ENCODE measurements around the gene RNF151.
A peak's percentile ranks its signal among the peaks of the same experiment; 100 is the strongest.
"Not testable (repeated sequence)": the region's sequence is repeated elsewhere in the genome, so short reads cannot be mapped to it uniquely, and the experiment has no call there.

RNF151 gene

DNA sequence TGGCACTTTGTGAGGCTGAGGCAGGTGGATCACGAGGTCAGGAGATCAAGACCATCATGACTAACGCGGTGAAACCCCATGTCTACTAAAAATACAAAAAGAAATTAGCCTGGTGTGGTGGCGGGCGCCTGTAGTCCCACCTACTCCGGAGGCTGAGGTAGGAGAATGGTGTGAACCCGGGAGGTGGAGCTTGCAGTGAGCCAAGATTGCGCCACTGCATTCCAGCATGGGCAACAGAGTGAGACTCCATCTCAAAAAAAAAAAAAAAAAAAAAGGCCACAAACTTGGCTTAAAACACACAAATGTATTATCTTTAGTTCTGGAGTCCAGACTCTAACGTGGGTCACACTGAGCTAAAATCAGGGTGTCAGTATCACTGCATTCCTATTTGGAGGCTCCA lies 45.1 kb downstream of the RNF151 start:
- not testable (repeated sequence) for DNase-seq (ENCODE audit: low spot score); H3K9ac ChIP-seq (ENCODE audit: low read depth, low read length, poor library complexity); H4K91ac ChIP-seq (ENCODE audit: low read depth, low read length, poor library complexity); H3K23ac ChIP-seq (ENCODE audit: low read depth, low read length, poor library complexity); H2BK5ac ChIP-seq (ENCODE audit: low read length); H3K27ac ChIP-seq (replicated peaks; ENCODE audit: low read length); H3K4ac ChIP-seq (ENCODE audit: low read length); H3K14ac ChIP-seq (ENCODE audit: low read length); H2BK120ac ChIP-seq (ENCODE audit: low read depth, low read length); H2AFZ ChIP-seq (ENCODE audit: low read length); H3K4me3 ChIP-seq (ENCODE audit: low read length in 2 of 2); H3K4me2 ChIP-seq (ENCODE audit: insufficient read depth, low read length, poor library complexity, severe bottlenecking); H4K8ac ChIP-seq (ENCODE audit: low read depth, low read length); H3K18ac ChIP-seq (ENCODE audit: low read length); H2BK12ac ChIP-seq (ENCODE audit: low read length); H3K27me3 ChIP-seq (ENCODE audit: control insufficient read depth in 3 of 3, insufficient read depth in 3 of 3, low read depth in 1 of 3, low read length in 3 of 3); H2BK15ac ChIP-seq (ENCODE audit: low read length); H2AK5ac ChIP-seq (ENCODE audit: low read depth, low read length); H3K9me3 ChIP-seq (replicated peaks in 1 of 2; ENCODE audit: control insufficient read depth in 2 of 2, insufficient read depth in 1 of 2, low read depth in 1 of 2, low read length in 2 of 2)
- no CpG with 5 or more reads among the region's 9 CpGs for WGBS, 2 donors (ENCODE audit: extremely low coverage in 2 of 2, insufficient read length in 2 of 2, insufficient replicate concordance in 1 of 2)
- Histone ChIP-seq H3K4me1 (ENCODE audit: control insufficient read depth in 2 of 2, insufficient read depth in 1 of 2, low read depth in 1 of 2, low read length in 2 of 2) (peaks cover 17 to 22% of the 10 kb centered on the region in 2 donors), H3K36me3 (replicated peaks in 1 of 2; ENCODE audit: control insufficient read depth in 2 of 2, insufficient read depth in 2 of 2, low read length in 2 of 2) (peaks cover 8 to 13% of the 10 kb centered on the region in 2 donors), H3K79me1 (ENCODE audit: low read depth, low read length) (peaks cover 19% of the 10 kb centered on the region)

- Histone ChIP-seq H2BK12ac (ENCODE audit: low read length) (no peak overlapping the region), H3K27ac (replicated peaks; ENCODE audit: low read length) (no peak overlapping the region), H4K91ac (ENCODE audit: low read depth, low read length, poor library complexity) (no peak overlapping the region), H3K79me1 (ENCODE audit: low read depth, low read length) (peaks cover 4% of the 10 kb centered on the region), H3K4me2 (ENCODE audit: insufficient read depth, low read length, poor library complexity, severe bottlenecking) (no peak overlapping the region), H2AFZ (ENCODE audit: low read length) (no peak overlapping the region), H2BK120ac (ENCODE audit: low read depth, low read length) (no peak overlapping the region), H2BK15ac (ENCODE audit: low read length) (no peak overlapping the region), H3K4ac (ENCODE audit: low read length) (no peak overlapping the region), H2AK5ac (ENCODE audit: low read depth, low read length) (no peak overlapping the region), H3K23ac (ENCODE audit: low read depth, low read length, poor library complexity) (no peak overlapping the region), H3K36me3 (replicated peaks in 1 of 2; ENCODE audit: control insufficient read depth in 2 of 2, insufficient read depth in 2 of 2, low read length in 2 of 2) (no peaks in the 10 kb centered on the region), H4K8ac (ENCODE audit: low read depth, low read length) (no peak overlapping the region), H2BK5ac (ENCODE audit: low read length) (no peak overlapping the region), H3K18ac (ENCODE audit: low read length) (no peak overlapping the region), H3K4me1 (ENCODE audit: control insufficient read depth in 2 of 2, insufficient read depth in 1 of 2, low read depth in 1 of 2, low read length in 2 of 2) (peaks cover 9 to 12% of the 10 kb centered on the region in 2 donors), H3K9me3 (replicated peaks in 1 of 2; ENCODE audit: control insufficient read depth in 2 of 2, insufficient read depth in 1 of 2, low read depth in 1 of 2, low read length in 2 of 2) (no peaks in the 10 kb centered on the region), H3K9ac (ENCODE audit: low read depth, low read length, poor library complexity) (no peak overlapping the region), H3K4me3 (ENCODE audit: low read length in 2 of 2) (no peak overlapping the region), H3K27me3 (ENCODE audit: control insufficient read depth in 3 of 3, insufficient read depth in 3 of 3, low read depth in 1 of 3, low read length in 3 of 3) (peaks cover 0 to 6% (median 4%) of the 10 kb centered on the region in 3 experiments), H3K14ac (ENCODE audit: low read length) (no peak overlapping the region)
- no CpG with 5 or more reads among the region's 15 CpGs for WGBS, 2 donors (ENCODE audit: extremely low coverage in 2 of 2, insufficient read length in 2 of 2, insufficient replicate concordance in 1 of 2)
- no peak for DNase-seq (ENCODE audit: low spot score)
Observed at GRCh38 chr16:2013527-2013926, 46.9 kb downstream of the RNF151 start.

GRCh38 chr16:2015117-2015946 lies 48.7 kb downstream of the RNF151 start:
- Histone ChIP-seq H2AK5ac (ENCODE audit: low read depth, low read length) (peak overlapping the region; percentile 93), H2BK120ac (ENCODE audit: low read depth, low read length) (no peak overlapping the region), H3K9ac (ENCODE audit: low read depth, low read length, poor library complexity) (no peak overlapping the region), H3K14ac (ENCODE audit: low read length) (no peak overlapping the region), H3K23ac (ENCODE audit: low read depth, low read length, poor library complexity) (peak overlapping the region; percentile 73), H4K91ac (ENCODE audit: low read depth, low read length, poor library complexity) (no peak overlapping the region), H2BK5ac (ENCODE audit: low read length) (no peak overlapping the region), H2AFZ (ENCODE audit: low read length) (no peak overlapping the region), H3K18ac (ENCODE audit: low read length) (peak overlapping the region; percentile 48), H3K27ac (replicated peaks; ENCODE audit: low read length) (no peak overlapping the region), H3K4me2 (ENCODE audit: insufficient read depth, low read length, poor library complexity, severe bottlenecking) (no peak overlapping the region), H2BK12ac (ENCODE audit: low read length) (no peak overlapping the region), H3K27me3 (ENCODE audit: control insufficient read depth in 3 of 3, insufficient read depth in 3 of 3, low read depth in 1 of 3, low read length in 3 of 3) (peaks cover 15 to 23% (median 21%) of the 10 kb centered on the region in 3 experiments), H3K4me3 (ENCODE audit: low read length in 2 of 2) (no peak overlapping the region), H3K36me3 (replicated peaks in 1 of 2; ENCODE audit: control insufficient read depth in 2 of 2, insufficient read depth in 2 of 2, low read length in 2 of 2) (no peaks in the 10 kb centered on the region), H4K8ac (ENCODE audit: low read depth, low read length) (no peak overlapping the region), H3K79me1 (ENCODE audit: low read depth, low read length) (peaks cover 2% of the 10 kb centered on the region), H3K4ac (ENCODE audit: low read length) (no peak overlapping the region), H2BK15ac (ENCODE audit: low read length) (peak overlapping the region; percentile 58), H3K9me3 (replicated peaks in 1 of 2; ENCODE audit: control insufficient read depth in 2 of 2, insufficient read depth in 1 of 2, low read depth in 1 of 2, low read length in 2 of 2) (no peaks in the 10 kb centered on the region), H3K4me1 (ENCODE audit: control insufficient read depth in 2 of 2, insufficient read depth in 1 of 2, low read depth in 1 of 2, low read length in 2 of 2) (peaks cover 3 to 4% of the 10 kb centered on the region in 2 donors)
- no peak for DNase-seq (ENCODE audit: low spot score)
- no CpG with 5 or more reads among the region's 24 CpGs for WGBS, 2 donors (ENCODE audit: extremely low coverage in 2 of 2, insufficient read length in 2 of 2, insufficient replicate concordance in 1 of 2)

GRCh38 chr16:2015947-2016208 lies 49.2 kb downstream of the RNF151 start:
- Histone ChIP-seq H3K9ac (ENCODE audit: low read depth, low read length, poor library complexity) (no peak overlapping the region), H3K4me2 (ENCODE audit: insufficient read depth, low read length, poor library complexity, severe bottlenecking) (no peak overlapping the region), H2AK5ac (ENCODE audit: low read depth, low read length) (peak overlapping the region; percentile 93), H3K9me3 (replicated peaks in 1 of 2; ENCODE audit: control insufficient read depth in 2 of 2, insufficient read depth in 1 of 2, low read depth in 1 of 2, low read length in 2 of 2) (no peaks in the 10 kb centered on the region), H3K14ac (ENCODE audit: low read length) (peak overlapping the region; percentile 44), H3K27ac (replicated peaks; ENCODE audit: low read length) (no peak overlapping the region), H3K4me1 (ENCODE audit: control insufficient read depth in 2 of 2, insufficient read depth in 1 of 2, low read depth in 1 of 2, low read length in 2 of 2) (peaks cover 2 to 4% of the 10 kb centered on the region in 2 donors), H2BK5ac (ENCODE audit: low read length) (no peak overlapping the region), H3K79me1 (ENCODE audit: low read depth, low read length) (no peaks in the 10 kb centered on the region), H3K4ac (ENCODE audit: low read length) (no peak overlapping the region), H3K23ac (ENCODE audit: low read depth, low read length, poor library complexity) (peak overlapping the region; percentile 73), H3K36me3 (replicated peaks in 1 of 2; ENCODE audit: control insufficient read depth in 2 of 2, insufficient read depth in 2 of 2, low read length in 2 of 2) (no peaks in the 10 kb centered on the region), H2BK120ac (ENCODE audit: low read depth, low read length) (no peak overlapping the region), H2BK15ac (ENCODE audit: low read length) (peak overlapping the region; percentile 58), H4K8ac (ENCODE audit: low read depth, low read length) (no peak overlapping the region), H3K4me3 (ENCODE audit: low read length in 2 of 2) (no peak overlapping the region), H4K91ac (ENCODE audit: low read depth, low read length, poor library complexity) (no peak overlapping the region), H3K27me3 (ENCODE audit: control insufficient read depth in 3 of 3, insufficient read depth in 3 of 3, low read depth in 1 of 3, low read length in 3 of 3) (peaks cover 19 to 28% (median 26%) of the 10 kb centered on the region in 3 experiments), H2BK12ac (ENCODE audit: low read length) (no peak overlapping the region), H3K18ac (ENCODE audit: low read length) (peak overlapping the region; percentile 48), H2AFZ (ENCODE audit: low read length) (no peak overlapping the region)
- DNase-seq (ENCODE audit: low spot score), result no peak
- WGBS, 2 donors (ENCODE audit: extremely low coverage in 2 of 2, insufficient read length in 2 of 2, insufficient replicate concordance in 1 of 2), result no CpG with 5 or more reads among the region's 7 CpGs

Data from neuronal stem cell (in vitro differentiated cells).